Frontal cortex (tissue), 4 donors: Measurements from ENCODE around the gene CEP164. TPM values are rescaled to one million over a fixed set of nuclear protein-coding genes. Genes with fewer than 3 reads are reported as not detected.

ENCODE experiments used
- DNase-seq, 2 donors: peaks; one replicate each; pipeline ENCODE4 v3.0.0; 2012; ENCODE audit warnings: low spot score in 2 of 2
- FAIRE-seq: peaks from 2 replicates; lab custom pipeline; 2012; peaks lifted over from hg19 to GRCh38; lab: Jason Lieb, UNC
- total RNA-seq: library from RNA; depleted of rRNA; stranded (reverse); fragments of >200 nt; gene quantifications from one replicate; pipeline ENCODE4 v1.2.3, GENCODE V29; 2014
- donor health status: control.
- donor health status: control.
- donor health status: control.

The CEP164 gene
- total RNA-seq, 1 donor from 2014 or later = 15.1 TPM

DNA sequence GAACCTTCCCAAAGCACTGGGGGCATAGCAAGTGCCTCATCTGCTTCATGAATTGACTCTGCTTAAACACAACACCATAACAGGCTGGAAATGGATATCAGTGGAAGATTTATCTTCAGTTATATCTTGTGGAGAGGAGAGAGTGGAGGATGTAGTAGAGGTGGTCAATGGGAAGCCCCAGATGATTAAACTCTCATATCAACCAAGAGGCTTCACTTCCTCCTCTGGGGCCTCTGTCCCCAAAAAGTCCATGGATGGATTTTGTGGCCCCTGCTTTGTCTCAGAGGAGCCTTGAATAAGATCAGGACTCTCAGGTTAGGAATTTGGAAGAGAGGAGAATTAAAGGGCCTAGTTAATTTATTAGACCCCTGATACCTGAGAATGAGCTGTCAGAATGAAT lies 106.1 kb downstream of the CEP164 start:
- FAIRE-seq = no peak
- DNase-seq = no peak

DNA sequence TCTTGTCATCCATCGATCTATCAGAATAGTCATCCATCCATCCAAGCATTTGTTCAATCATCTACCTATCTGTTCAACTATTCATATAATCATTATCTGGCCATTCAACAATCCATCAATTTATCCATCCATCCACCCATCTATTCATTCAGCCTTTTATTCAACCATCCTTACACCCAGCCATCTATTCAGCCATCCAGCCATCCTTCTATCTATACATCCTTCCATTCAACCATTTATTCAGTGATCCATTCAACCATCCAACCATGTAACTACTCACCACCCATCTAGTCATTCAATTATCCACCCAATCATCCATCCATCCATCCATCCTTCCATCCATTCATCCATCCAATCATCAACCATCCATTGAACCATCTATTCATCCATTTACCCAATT lies 106.8 kb downstream of the CEP164 start:
- DNase-seq (no peak), FAIRE-seq (no peak)

DNA sequence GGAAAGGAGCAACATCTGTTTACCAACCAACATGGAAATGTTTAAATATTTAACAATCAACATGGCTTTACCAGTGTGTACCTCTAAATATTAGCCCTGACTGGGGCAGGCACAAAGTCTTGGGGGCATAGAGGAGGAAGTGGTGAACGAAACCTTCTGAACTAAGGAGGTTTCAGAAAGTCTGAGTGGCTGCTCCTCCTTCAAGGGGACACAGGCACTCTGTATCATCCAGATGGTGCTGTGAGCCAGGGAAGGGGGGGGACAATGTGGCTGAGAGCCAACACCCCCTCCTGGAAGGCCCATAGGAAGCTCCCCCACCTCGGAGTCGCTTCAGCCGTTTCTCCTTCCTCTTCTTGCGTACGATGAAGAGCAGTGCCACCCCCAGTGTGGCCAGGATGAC lies 107.7 kb downstream of the CEP164 start:
- no peak for DNase-seq
- FAIRE-seq = no peak

DNA sequence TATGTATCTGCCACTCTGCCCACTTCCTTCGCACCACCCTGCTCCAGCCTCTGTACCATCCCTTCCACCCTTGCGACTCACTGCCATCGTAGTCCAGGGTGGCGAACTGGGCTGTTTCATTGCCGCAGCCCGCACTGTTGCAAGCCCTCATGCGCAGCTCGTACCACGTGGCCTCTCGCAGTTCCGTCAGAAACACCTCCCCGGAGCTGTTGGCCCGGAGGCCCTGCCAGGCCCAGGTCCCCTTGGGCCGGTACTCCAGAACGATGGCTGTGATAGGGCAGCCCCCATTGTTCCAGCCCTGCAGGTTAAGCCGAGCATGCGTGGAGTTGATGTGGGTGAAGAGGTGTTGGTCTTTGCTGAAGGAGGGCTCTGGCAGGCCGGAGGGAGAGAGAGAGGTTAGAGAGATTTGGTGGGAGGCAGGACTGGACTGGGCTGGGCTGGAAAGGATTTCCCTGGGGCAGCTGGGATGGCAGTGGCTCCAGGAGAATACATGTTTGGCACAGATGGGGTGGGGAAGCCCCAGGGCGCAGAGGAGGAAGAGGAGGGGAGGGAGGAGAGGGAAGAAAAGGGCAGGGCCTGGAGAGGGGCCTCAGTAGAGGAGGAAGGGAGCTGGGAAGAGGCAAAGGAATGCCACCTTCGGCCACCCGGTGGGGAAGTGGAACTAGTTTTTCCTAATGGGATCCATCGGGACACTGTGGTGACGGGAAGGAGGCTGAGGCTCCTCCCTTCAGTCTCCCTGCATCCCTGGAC lies 109.6 kb downstream of the CEP164 start:
- DNase-seq (no peak), FAIRE-seq (no peak)

DNA sequence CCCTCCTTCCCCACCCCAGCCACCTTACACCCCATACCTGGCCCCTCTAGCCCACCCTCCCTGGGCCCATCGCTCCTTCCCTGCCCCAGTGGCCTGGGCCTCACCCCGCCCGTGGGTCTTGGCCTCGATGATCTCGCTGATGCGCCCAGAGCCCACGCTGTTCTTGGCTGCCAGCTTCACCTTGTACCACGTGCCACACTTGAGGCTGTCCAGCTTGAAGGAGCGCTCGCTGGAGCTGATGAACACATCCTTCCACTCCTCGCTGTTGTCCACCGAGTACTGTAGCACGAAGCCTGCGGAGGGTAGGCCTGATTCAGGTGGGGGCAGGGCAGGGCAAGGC lies 110.1 kb downstream of the CEP164 start:
- FAIRE-seq (no peak), DNase-seq (no peak)

DNA sequence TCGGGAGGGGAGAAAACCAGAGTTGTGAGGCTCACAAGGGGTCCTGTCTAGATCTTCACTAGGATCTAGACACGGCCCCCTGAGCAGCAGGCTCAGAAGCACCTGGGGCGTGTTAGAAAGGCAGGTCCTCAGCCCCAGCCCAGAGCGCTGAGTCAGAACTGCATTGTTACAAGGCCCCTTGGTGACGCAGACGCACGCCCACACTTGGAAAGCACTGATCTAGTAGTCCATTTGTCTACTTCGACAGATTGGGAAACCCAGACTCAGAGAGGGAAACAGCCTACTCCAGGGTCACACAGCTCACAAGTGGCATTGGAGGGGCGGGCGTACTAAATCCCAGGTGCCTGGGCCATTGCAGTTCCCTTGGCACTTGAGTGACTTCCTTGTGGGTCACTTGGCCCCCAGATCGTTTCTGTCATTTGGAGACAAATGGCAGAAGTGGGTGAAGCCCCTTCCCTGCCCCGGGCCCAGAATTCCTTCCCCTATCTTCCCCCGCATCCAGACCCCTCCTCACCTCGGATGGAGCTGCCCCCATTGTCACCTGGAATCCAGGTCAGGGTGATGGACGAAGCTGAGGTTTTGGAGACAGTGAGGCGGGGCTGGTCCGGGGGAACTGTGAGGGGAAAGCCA lies 110.8 kb downstream of the CEP164 start:
- DNase-seq (no peak), FAIRE-seq (no peak)

DNA sequence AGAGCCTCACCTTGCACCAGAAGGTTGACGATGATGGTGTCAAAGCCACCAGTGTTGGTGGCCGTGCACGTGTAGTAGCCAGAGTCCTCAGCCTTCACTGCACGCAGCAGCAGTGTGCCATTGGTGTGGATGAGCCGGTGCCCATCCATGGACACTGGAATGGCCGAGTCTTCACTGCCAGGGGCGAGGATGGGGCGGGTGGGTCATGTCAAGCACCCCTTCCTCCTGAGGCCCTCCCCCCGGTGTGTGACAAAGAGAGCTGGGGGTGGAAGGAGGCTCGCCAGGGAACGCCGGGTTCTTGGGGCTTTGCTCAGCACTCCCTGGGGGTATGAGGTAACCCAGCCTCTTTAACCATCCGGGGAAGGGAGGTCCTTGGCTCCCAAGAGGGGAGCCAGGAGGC lies 111.6 kb downstream of the CEP164 start:
- FAIRE-seq (no peak), DNase-seq (no peak)

DNA sequence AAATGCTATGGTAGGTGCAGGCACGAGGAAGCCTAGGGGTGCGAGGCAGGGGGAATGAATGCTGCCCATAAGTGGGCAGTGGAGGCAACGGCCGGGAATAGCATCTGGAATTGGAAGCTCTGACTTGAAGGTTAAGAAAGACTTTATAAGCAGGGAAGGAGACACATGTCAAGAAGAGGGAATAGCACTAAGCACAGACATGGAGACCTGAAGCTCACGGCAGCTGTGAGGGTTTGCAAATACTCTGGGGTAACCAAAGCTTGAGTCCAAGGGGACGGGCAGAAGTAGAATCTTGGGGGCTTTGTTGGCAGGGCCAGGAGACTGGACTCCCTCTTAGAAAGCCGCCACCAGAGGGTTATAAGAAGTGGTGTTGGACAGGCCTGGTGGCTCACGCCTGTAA lies 112.6 kb downstream of the CEP164 start:
- DNase-seq (no peak), FAIRE-seq (no peak)

DNA sequence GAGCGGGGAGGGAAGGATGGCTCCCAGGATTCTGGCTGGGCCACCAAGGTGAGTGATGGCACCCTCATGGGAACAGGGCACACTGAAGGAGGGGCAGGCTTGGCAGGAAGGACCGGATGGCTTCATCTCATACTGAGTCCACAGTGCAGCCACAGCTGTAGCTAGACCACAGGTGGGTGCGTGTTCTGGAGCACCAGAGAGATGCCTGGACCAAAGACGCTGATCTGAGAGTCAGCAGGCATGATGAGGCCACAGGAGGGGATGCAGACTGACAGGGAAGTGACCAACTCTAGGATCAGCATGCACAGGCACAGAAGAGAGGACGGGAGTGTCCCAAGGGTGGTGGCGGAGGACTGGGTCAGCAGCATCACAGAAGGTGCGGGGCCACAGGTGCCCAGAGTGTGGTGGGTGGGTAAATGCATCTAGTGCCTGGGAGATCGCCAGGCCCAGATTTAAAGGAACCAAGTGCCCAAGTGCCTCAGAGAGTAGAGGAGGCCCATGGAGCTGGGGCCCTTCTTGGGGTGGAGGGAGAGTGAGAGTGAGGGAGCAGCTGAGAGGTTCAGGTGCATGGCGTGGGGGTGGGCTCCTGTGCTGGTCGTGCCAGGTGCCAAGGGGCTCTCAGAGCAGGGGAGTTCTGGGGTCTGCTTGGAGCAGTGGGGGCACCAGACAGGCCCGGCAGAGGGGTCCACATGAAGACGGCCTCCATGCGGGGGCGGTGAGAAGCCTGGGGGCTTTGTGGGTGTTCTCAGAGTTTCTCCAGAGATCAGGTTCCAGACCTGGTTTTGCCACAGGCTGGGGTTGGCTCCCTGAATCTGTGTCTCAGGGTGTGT lies 113.7 kb downstream of the CEP164 start:
- DNase-seq (no peak), FAIRE-seq (no peak)

DNA sequence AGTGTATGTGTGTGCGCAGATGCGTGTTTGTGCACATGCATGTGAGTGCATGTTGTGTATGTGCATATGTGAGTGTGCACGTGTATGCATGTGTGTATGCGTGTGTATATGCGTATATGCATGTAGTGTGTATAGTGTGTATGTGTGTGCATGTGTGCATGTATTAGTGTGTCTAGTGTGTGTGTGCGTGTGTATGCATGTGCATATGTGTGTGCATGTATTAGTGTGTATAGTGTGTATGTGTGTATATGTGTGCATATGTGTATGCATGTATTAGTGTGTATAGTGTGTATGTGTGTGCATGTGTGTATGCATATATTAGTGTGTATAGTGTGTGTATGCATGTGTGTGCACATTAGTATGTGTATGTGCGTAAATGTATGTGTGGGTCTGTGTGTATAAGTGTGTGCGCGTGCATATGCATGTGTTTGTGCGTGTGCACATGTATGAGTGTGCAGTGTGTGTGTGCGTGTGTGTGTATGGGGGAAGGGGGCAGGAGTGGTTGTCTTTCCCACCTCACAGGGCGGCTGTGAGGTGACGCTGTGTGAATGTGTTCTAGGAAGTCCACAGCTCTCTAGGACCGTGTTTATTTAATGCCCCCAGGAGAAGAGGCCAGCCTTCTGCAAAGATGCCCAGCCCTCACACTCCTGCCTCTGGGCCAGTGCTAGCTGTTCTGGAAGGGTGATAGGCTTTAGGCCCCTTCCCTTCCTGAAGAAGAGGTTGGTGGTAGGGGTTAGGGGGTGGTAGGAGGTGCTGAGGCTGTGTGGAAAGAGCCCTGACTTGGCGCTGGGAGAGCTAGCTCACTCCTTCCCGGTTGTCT lies 114.6 kb downstream of the CEP164 start:
- DNase-seq (no peak), FAIRE-seq (no peak)

DNA sequence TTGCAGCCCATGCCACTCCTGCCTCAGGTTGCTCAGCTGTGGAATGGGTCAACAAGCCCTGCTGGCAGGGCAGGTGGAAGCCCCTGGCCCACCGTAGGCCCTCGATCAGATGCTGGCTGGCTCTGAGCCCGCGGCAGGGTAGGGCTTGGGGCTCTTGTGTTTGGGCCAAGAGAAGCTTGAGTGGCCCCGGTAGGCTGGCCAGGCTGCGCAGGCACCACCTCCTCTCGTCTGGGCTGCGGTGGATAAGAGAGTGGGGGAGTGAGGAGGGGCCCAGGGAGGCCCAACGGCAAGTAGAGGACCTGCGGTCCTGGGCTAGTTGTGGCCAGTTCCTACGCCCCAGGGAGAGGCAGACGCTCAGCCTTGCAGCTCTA lies 115.2 kb downstream of the CEP164 start:
- FAIRE-seq = no peak
- no peak for DNase-seq

DNA sequence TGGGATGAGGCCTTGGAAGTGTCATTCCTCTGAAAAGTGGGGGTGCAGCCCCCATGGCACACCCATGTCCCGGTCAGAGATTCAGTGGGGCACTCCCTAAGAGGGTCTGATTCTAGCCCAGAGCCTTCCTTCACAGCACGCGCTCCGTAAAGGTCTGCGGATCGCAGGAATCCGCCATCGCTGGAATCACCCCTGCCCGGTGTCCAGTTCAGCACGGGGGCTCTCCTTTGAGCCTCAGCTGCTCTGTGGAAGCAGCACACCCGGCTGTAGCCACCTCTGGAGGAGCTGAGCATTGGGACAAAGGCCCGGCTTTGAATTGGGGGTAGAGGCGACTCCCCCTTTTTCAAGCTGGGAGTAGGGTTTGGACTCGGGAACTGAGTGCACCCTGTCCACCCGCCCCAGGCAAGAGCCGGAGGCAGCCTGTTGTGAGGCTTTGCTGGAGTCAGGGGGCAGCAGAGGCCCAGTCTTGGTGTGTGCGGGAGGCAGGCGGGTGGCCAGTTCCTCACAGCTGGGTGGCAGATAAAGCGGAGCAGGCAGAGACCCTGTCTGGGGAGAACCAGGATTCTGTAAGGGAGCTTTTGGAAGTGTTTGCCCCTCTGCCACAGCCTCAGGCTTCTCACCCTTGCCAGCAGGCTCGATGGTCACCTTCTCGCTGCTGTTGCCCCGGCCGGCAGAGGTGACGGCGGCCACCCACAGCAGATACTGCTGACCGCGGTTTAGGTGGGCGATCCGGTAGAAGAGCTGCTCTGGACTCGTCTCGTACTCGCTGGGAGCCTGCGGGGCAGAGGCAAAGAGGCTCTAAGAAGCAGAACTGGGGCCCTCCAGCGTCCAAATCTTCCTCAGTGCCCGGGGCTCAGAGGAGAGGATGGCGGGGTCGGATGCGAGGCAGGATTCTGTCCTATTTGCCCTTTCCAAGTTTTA lies 115.9 kb downstream of the CEP164 start:
- FAIRE-seq = no peak

DNA sequence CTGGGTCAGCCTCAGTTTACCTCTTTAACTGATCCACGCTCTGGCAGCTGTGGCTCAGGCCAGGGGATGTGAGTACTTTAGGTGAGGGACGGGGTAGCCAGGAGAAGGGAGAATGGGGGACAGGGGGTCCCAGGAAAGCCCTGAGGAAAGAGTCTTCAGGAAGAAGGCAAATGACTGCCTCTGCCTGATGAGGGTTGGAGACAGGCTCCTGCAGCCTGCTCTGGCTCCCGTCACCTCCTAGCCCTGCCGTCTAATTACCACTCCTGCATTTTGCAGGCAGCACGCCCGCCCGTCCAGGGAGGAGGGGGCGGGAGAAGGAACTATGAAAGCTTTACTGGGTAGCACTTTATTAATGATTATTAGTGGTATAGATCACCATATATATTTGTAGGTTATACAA lies 116.6 kb downstream of the CEP164 start:
- no peak for DNase-seq
- no peak for FAIRE-seq

More for the DNA sequence above, 115.9 kb downstream of the CEP164 start:
- DNase-seq = peak; percentile 64 to 79

DNA sequence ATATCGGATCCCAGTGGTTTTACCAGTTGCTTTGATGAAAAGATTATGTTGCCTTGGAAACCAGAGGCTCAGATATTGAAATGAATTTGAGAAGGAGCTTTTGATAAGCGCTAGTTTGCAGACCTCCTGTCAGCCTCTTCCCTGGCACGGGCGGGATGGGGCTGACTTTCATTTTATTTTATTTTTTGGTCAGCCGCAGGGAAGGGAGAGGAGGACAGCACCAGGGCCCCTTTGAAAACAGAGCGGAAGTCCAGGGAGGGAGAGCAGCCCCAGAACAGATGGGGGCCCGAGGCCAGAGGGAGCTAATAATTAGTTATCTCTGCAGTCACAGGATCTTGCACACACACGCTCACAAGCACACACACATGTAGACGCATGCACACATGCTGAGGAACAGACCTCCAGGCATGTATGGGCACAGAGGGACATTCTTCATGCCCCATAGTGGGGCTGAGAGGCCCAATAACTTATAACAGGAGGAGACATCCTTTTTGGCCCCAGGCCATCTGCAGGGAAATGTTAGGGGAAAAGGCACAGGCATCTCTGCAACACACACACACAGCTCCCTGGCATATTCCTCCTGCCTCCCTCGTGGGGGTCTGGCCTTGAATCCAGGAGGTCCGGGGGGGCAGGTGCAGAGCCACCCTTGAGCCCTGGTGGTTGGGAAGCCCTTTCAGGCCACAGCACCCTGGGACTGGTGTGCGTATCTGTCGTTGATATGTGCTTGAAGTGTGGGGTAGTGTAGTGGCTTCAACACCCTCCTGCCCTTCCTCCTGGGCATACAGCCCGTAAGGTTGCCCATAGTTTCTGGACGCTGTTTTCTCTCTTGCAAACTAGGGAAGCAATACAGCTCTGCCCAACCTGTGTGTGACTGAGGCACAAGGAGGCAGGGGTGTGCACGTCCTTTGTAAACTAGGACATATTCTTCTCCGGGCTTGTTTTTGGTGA lies 117.3 kb downstream of the CEP164 start:
- DNase-seq (no peak), FAIRE-seq (no peak)

DNA sequence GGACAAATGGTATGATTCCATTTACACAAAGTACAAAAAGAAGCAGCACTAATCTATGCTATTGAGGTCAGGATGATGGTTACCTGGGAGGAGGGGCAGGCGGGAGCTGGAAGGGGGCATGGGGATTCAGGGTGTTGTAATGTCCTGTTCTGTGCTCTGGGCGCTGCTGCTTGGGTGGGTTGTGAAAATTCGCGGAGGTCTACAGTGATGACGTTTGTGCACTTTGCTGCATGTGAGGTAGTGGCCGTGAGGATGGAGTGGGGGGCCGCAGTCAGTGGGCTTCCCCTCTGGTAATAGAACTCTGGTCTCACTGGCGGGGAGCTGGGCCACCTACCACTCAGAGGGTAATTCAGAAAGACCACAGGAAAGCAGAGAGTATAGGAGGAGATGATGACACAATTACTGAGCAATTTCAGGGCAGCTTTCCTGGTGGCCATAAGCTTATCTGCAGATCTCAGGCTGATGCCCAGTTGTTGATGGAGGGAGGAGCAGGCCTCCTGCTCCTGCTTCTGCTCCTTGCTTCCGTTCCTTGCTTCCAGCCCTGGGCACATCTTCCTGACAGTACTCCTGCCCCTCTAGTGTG lies 121.5 kb downstream of the CEP164 start:
- no peak for FAIRE-seq

DNA sequence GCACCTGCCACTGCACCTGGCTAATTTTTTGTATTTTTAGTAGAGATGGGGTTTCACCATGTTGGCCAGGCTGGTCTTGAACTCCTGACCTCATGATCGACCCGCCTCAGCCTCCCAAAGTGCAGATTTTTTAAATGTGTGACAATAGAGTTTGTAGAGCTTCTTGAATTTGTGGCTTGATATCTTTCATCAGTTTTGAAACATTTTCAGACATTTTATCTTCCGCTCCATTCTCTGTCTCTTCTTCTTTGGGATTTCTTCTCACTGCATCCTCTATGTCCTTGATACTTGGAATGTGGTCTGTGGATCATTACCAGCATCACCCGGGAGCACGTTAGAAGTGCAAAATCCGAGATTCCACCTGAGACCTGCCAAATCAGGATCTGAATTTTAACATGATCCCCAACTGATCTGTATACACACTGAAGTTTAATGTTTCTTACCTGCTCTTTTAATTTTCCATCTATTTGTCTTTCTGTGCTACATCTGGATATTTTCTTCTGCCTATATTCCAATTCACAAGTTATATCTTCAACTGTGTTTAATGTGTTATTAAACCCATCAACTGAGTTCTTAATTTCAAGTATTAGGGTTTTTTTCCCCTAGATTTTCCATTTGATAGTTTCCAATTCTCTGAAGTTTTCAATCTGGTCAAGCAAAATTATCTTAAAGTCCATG lies 126.4 kb downstream of the CEP164 start:
- no peak for FAIRE-seq
- DNase-seq = no peak

More for the DNA sequence above, 121.5 kb downstream of the CEP164 start:
- DNase-seq = no peak

DNA sequence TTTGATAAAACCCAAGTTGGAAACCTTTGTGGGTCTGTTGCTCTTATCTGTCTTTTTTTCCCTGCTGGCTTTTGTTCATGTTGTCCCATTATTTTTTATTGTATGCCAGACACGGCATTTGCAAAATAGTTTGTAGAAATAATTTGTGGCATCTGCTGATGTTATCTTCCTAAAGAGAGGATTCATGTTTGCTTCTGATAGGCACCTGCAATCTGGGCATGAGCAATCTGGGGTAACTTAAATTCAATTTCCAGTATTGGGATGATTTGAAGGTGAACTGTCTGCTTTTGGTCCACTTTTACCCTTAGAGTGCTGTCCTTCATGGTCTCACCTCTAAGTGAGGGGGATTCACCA lies 126.9 kb downstream of the CEP164 start:
- DNase-seq (no peak), FAIRE-seq (no peak)
